ENCODE measurements around the gene CD28. TPM values are rescaled to one million over a fixed set of nuclear protein-coding genes. Genes with fewer than 3 reads are reported as not detected.

The CD28 gene
- total RNA-seq, 1 donor from 2014 or later, result 0.05 TPM

GRCh38 chr2:203685081-203685621 is 21.3 kb upstream of the CD28 start:
- Mint-ChIP-seq H3K4me3 (ENCODE audit: unreplicated experiment) (no peak overlapping the region), H3K4me1 (ENCODE audit: low read depth) (peaks cover 93% of the 10 kb centered on the region), H3K27me3 (ENCODE audit: low read depth) (no peaks in the 10 kb centered on the region), H3K27ac (ENCODE audit: unreplicated experiment) (peak overlapping the region; percentile 94), H3K9me3 (ENCODE audit: low read depth) (no peaks in the 10 kb centered on the region), H3K36me3 (ENCODE audit: low read depth) (no peaks in the 10 kb centered on the region)
- no peak for TF ChIP-seq CTCF (IDR thresholded peaks at IDR 0.05)
- DNase-seq (ENCODE audit: low spot score), result no peak

GRCh38 chr2:203685789-203686420 is 20.5 kb upstream of the CD28 start:
- no peaks in the 10 kb centered on the region for H3K36me3 Mint-ChIP-seq (ENCODE audit: low read depth)
- peaks cover 94% of the 10 kb centered on the region for H3K4me1 Mint-ChIP-seq (ENCODE audit: low read depth)
- no peak overlapping the region for H3K4me3 Mint-ChIP-seq (ENCODE audit: unreplicated experiment)

GRCh38 chr2:203687165-203687564 is 19.3 kb upstream of the CD28 start:
- Mint-ChIP-seq H3K4me1 (ENCODE audit: low read depth) (peaks cover 94% of the 10 kb centered on the region), H3K27ac (ENCODE audit: unreplicated experiment) (peak overlapping the region; percentile 38), H3K9me3 (ENCODE audit: low read depth) (no peaks in the 10 kb centered on the region), H3K4me3 (ENCODE audit: unreplicated experiment) (no peak overlapping the region), H3K27me3 (ENCODE audit: low read depth) (no peaks in the 10 kb centered on the region), H3K36me3 (ENCODE audit: low read depth) (no peaks in the 10 kb centered on the region)
- TF ChIP-seq CTCF (IDR thresholded peaks at IDR 0.05), result no peak
- no peak for DNase-seq (ENCODE audit: low spot score)

More at GRCh38 chr2:203685789-203686420, 20.5 kb upstream of the CD28 start:
- TF ChIP-seq CTCF (IDR thresholded peaks at IDR 0.05), result no peak
- peak overlapping the region; percentile 94 for H3K27ac Mint-ChIP-seq (ENCODE audit: unreplicated experiment)
- no peaks in the 10 kb centered on the region for H3K9me3 Mint-ChIP-seq (ENCODE audit: low read depth)
- no peak for DNase-seq (ENCODE audit: low spot score)
- H3K27me3 Mint-ChIP-seq (ENCODE audit: low read depth), result no peaks in the 10 kb centered on the region

GRCh38 chr2:203688798-203689197 is 17.6 kb upstream of the CD28 start:
- H3K27me3 Mint-ChIP-seq (ENCODE audit: low read depth), result no peaks in the 10 kb centered on the region
- no peaks in the 10 kb centered on the region for H3K9me3 Mint-ChIP-seq (ENCODE audit: low read depth)
- no peak for TF ChIP-seq CTCF (IDR thresholded peaks at IDR 0.05)
- H3K36me3 Mint-ChIP-seq (ENCODE audit: low read depth), result no peaks in the 10 kb centered on the region
- peaks cover 89% of the 10 kb centered on the region for H3K4me1 Mint-ChIP-seq (ENCODE audit: low read depth)
- DNase-seq (ENCODE audit: low spot score), result no peak
- no peak overlapping the region for H3K4me3 Mint-ChIP-seq (ENCODE audit: unreplicated experiment)
- H3K27ac Mint-ChIP-seq (ENCODE audit: unreplicated experiment), result peak overlapping the region; percentile 67

- TF ChIP-seq CTCF (IDR thresholded peaks at IDR 0.05), result no peak
- Mint-ChIP-seq H3K27me3 (ENCODE audit: low read depth) (no peaks in the 10 kb centered on the region), H3K9me3 (ENCODE audit: low read depth) (no peaks in the 10 kb centered on the region), H3K4me3 (ENCODE audit: unreplicated experiment) (no peak overlapping the region), H3K4me1 (ENCODE audit: low read depth) (peaks cover 89% of the 10 kb centered on the region), H3K36me3 (ENCODE audit: low read depth) (no peaks in the 10 kb centered on the region), H3K27ac (ENCODE audit: unreplicated experiment) (peak overlapping the region; percentile 42)
- no peak for DNase-seq (ENCODE audit: low spot score)
Measured at GRCh38 chr2:203689426-203690116, 16.9 kb upstream of the CD28 start.
